Measurements from ENCODE around the gene NUDT13. TPM values are rescaled to one million over a fixed set of nuclear protein-coding genes. Genes with fewer than 3 reads are reported as not detected.
A peak's percentile ranks its signal among the peaks of the same experiment; 100 is the strongest.

NUDT13 gene
- total and polyA plus RNA-seq, 10 donors: 1.4 to 3.3 (median 2.3) TPM

- no peaks in the 10 kb centered on the region for H3K9me3 ChIP-seq
- H3K27ac ChIP-seq: peak overlapping the region in 7 of 8 donors; percentile 3 to 61 (median 50)
- peaks cover 0 to 37% (median 20%) of the 10 kb centered on the region in 6 donors for H3K36me3 ChIP-seq
- H3K27me3 ChIP-seq (replicated peaks in 1 of 7): no peaks in the 10 kb centered on the region
- intact Hi-C loops (cut with DNase I; ENCODE audit: low total_unique reads): no loop called here
- 36 to 48% (median 43%) methylated on average over 6 of the region's 6 CpGs for WGBS, 5 donors
- TF ChIP-seq CTCF (IDR thresholded peaks at IDR 0.05 in 8 of 11, conservative IDR thresholded peaks at IDR 0.05 in 3 of 11) (no peak), POLR2AphosphoS5 (IDR thresholded peaks at IDR 0.05) (no peak), POLR2A (IDR thresholded peaks at IDR 0.05) (no peak)
- no peak for DNase-seq
- H3K4me1 ChIP-seq: peaks cover 6 to 14% (median 9%) of the 10 kb centered on the region in 6 donors
- H3K4me3 ChIP-seq: peak overlapping the region in 1 of 8 donors; percentile 0
These were observed 33.7 kb upstream of the NUDT13 start for GRCh38 chr10:73076360-73077183.

GRCh38 chr10:73079779-73080541 lies 30.3 kb upstream of the NUDT13 start:
- Histone ChIP-seq H3K27me3 (replicated peaks in 1 of 7) (no peaks in the 10 kb centered on the region), H3K4me1 (peaks cover 6 to 27% (median 11%) of the 10 kb centered on the region in 6 donors), H3K9me3 (no peaks in the 10 kb centered on the region), H3K36me3 (peaks cover 0 to 7% (median 0%) of the 10 kb centered on the region in 6 donors), H3K4me3 (no peak overlapping the region), H3K27ac (no peak overlapping the region)
- intact Hi-C loops (cut with DNase I; ENCODE audit: low total_unique reads): no loop called here
- DNase-seq: no peak
- no peak for TF ChIP-seq POLR2AphosphoS5 (IDR thresholded peaks at IDR 0.05)
- TF ChIP-seq POLR2A (IDR thresholded peaks at IDR 0.05): no peak
- TF ChIP-seq CTCF (IDR thresholded peaks at IDR 0.05 in 8 of 11, conservative IDR thresholded peaks at IDR 0.05 in 3 of 11): no peak
- WGBS, 5 donors: 83 to 97% (median 92%) methylated on average over 3 of the region's 3 CpGs

- 52 to 68% (median 61%) methylated on average over 2 of the region's 2 CpGs for WGBS, 5 donors
- intact Hi-C loops (cut with DNase I; ENCODE audit: low total_unique reads): no loop called here
- TF ChIP-seq CTCF (IDR thresholded peaks at IDR 0.05 in 8 of 11, conservative IDR thresholded peaks at IDR 0.05 in 3 of 11): no peak
- no peak for TF ChIP-seq POLR2A (IDR thresholded peaks at IDR 0.05)
- TF ChIP-seq POLR2AphosphoS5 (IDR thresholded peaks at IDR 0.05): no peak
- no peak for DNase-seq
- Histone ChIP-seq H3K4me1 (peaks cover 0 to 21% (median 0%) of the 10 kb centered on the region in 6 donors), H3K27me3 (replicated peaks in 1 of 7) (no peaks in the 10 kb centered on the region), H3K9me3 (no peaks in the 10 kb centered on the region), H3K27ac (no peak overlapping the region), H3K4me3 (no peak overlapping the region), H3K36me3 (peaks cover 0 to 7% (median 0%) of the 10 kb centered on the region in 6 donors)
These were observed 27.0 kb upstream of the NUDT13 start for GRCh38 chr10:73083221-73083620.

- no peak overlapping the region for H3K27ac ChIP-seq
- no peak for DNase-seq
- H3K36me3 ChIP-seq: peaks cover 0 to 5% (median 0%) of the 10 kb centered on the region in 6 donors
- H3K4me1 ChIP-seq: peaks cover 0 to 25% (median 0%) of the 10 kb centered on the region in 6 donors
- no peaks in the 10 kb centered on the region for H3K27me3 ChIP-seq (replicated peaks in 1 of 7)
- intact Hi-C loops (cut with DNase I; ENCODE audit: low total_unique reads): no loop called here
- 80 to 86% (median 84%) methylated on average over 5 of the region's 5 CpGs for WGBS, 5 donors
- no peak for TF ChIP-seq POLR2AphosphoS5 (IDR thresholded peaks at IDR 0.05)
- TF ChIP-seq CTCF (IDR thresholded peaks at IDR 0.05 in 8 of 11, conservative IDR thresholded peaks at IDR 0.05 in 3 of 11): no peak
- TF ChIP-seq POLR2A (IDR thresholded peaks at IDR 0.05): no peak
- H3K4me3 ChIP-seq: no peak overlapping the region
- no peaks in the 10 kb centered on the region for H3K9me3 ChIP-seq
These were observed 26.0 kb upstream of the NUDT13 start for GRCh38 chr10:73084209-73084608.
